ENCODE results near the gene FBXW11.
"Not testable (repeated sequence)": the region's sequence is repeated elsewhere in the genome, so short reads cannot be mapped to it uniquely, and the experiment has no call there.

The FBXW11 gene

DNA sequence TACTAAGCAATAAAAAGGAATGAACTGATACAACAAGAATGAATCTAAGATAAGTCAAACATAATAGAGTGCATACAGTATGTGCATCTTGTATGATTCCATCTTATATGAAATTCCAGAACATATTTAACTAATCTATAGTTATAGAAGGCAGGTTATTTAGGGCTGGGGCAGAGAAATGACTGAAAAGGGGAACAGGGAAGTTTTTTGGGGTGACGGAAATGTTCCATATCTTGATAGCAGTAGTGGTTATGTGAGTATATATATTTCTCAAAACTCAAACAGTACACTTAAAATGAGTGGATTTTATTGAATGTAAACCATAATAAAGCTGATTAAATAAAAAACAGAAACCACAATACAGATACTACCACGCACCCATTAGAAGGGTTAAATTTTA is 24.6 kb downstream of the FBXW11 start:
- no peak for DNase-seq (ENCODE audit: low spot score)

DNA sequence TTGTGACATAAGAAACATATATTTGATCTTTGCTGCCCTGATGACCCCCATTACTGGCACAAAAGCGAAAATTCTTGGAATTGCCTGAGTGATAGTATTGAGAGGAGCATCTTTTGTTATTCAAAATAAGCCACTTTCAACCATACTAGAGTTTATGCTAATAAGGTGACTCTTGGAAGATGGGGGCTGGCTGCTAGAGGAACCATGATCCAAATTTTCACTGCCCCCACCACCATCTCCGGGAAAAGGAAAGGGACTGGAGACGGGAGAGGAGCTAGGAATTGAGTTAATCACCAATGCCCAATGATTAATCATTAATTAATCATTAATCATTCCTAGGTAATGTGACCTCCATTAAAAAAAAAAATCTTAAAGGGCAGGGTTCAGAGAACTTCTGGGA is 25.6 kb downstream of the FBXW11 start:
- no peak for DNase-seq (ENCODE audit: low spot score)

DNA sequence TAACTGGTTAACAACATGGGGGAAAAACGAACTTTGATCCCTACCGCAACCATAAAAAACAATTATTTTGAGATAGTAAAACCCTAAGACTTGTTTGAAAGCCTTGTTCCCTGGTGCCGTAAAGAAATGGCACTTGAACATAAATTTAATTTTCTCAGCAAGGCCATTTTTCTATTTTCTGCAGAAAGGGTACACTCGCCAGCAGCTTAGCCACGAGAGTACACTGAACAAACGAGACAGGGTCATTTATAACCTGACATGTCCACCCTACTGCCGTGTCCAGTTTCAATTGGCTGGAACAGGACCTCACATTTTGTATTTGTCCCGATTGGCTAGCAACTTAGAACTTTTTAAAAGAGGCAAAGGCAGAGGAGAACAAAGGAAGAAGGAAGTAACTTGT is 26.8 kb downstream of the FBXW11 start:
- DNase-seq (ENCODE audit: low spot score): no peak

DNA sequence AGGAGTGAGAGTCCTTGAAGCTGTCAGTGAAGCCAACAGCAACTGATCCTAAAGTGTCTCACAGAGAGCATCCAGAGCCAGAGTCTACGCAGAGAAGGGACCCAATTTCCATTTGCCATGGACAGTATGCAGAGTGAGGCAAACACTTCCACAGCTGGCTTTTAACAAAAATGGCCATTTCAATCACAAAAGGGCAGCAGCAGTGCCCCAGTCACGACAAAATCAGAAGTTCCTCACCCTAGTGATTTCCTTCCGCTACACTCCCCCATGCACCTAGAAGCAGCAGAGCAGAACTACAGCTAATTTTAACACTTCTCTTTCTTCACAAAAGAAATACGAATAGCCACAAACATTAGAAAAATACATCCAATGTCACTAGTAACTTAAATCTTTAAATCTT is 27.9 kb downstream of the FBXW11 start:
- no peak for DNase-seq (ENCODE audit: low spot score)

DNA sequence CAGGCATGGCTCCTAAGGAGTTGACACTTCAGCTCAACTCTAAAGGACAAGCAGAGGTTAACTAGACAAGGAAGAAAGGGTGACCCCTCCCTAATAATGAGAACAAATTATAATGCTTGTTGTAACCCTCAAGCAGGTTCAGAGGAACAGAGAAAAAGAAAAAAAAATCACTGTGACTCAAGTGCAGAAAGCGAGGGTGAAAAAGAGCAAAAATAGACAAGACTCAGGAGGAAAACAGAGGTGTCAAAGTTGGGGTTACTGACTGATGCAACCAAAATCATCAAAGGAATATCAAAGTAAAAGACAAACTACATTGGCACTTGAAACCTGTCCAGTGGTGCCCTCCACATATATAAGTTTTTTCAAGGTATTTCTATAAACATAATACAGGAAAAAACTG is 28.4 kb downstream of the FBXW11 start:
- DNase-seq (ENCODE audit: low spot score): no peak

DNA sequence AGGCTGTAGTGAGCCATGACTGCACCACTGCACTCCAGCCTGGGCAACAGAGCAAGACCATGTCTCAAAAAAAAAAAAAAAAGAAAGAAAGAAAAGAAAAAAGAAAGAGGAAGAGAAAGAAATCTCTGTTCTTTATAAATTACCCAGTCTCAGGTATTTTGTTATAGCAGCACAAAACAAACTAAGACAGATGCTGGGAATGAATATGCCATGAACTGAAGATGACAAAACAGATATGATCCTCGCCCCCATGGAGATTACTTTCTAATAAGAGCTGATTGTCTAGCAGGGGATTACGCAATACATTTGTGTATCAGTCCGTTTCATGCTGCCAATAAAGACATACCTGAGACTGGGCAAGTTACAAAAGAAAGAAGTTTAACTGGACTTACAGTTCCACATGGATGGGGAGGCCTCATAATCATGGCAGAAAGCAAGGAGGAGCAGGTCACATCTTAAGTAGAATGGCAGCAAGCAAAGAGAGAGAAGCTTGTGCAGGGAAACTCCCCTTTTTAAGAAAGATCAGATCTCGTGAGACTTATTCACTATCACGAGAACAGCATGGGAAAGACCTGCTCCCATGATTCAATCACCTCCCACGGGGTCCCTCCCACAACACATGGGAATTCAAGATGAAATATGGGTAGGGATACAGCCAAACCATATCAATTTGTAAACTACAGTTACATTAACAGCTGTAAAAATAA is 29.0 kb downstream of the FBXW11 start:
- not testable (repeated sequence) for DNase-seq (ENCODE audit: low spot score)

DNA sequence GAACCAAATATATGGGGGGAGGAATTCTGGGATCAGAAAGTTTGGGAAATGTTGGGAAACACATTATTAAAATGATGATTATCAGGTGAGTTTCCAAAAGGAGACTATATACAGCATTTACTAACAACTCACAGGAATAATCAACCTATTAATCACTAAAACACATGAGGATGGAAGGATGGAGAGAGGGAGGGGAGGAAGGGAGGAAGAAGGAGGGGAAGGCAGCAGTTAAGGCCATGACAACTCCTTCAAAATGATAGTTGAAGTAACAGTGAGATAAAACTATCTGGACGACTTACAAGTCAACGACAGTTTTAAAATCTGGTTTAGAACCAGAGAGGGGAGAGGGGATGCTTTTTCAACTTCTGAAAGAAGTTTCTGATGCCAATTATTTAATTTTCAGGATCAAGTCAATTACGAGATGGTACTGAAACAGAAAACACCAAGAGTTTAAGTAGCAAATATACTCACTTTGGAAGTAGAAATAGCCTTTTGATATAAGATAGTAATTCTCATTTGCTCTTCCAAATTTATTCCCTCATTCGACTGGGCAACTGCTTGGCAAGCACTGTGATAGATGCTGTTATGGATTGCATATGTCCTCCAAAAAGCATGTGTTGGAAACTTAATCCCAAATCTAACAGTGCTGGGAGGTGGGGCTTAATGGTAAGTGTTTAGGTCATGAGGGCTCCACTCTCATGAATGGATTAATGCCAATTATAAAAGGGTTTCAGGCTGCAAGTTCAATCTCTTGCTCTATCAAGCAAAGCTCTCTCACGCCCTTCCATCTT is 30.4 kb downstream of the FBXW11 start:
- no peak for DNase-seq (ENCODE audit: low spot score)

DNA sequence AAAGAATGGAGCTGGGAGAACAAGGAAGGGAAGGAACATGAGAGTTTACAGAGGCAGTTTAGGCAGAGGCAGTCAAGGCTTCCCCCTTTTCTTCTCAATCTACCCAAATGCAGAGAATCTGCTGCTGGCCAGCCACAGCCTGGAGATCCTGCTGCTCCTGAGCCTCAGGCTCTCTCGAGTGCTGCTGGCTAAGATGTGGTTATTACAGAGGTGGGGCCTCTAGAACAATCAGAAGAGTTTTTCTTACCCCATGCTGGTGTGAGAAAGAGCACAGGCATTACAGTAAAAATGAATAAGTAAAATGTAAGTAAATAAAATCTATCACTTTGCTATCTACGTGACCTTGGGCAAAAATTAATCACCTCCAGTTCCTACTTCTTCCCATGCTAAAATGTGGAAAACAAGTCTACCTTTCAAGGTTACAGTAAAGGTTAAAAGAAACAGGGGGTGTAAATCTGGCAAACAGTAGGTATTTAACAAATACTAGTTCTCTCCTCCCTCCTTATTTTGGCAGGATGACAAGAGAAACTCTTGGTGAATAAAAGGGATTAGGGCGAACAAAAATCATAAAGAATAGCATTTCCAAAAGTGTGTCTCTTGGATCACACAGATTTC is 31.1 kb downstream of the FBXW11 start:
- DNase-seq (ENCODE audit: low spot score): no peak

DNA sequence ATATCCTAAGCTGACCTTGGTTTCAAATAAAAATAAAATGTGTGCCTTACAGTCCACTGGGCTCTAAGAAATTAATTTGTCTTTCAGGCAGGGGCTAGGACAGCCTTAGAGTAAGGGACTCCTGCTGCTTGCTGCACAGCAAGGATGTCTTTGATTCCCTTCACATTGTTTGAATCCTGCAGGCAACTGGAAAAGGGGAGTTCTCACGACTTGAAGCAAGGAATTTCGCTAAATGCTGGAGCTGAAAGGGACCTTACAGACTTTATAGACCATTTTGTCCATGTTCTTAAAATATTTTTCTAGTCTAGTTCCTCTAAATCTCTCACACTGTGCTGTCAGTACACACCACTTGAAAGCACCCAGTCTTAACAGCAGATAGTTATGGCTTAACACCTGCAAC is 35.6 kb downstream of the FBXW11 start:
- DNase-seq (ENCODE audit: low spot score): no peak

DNA sequence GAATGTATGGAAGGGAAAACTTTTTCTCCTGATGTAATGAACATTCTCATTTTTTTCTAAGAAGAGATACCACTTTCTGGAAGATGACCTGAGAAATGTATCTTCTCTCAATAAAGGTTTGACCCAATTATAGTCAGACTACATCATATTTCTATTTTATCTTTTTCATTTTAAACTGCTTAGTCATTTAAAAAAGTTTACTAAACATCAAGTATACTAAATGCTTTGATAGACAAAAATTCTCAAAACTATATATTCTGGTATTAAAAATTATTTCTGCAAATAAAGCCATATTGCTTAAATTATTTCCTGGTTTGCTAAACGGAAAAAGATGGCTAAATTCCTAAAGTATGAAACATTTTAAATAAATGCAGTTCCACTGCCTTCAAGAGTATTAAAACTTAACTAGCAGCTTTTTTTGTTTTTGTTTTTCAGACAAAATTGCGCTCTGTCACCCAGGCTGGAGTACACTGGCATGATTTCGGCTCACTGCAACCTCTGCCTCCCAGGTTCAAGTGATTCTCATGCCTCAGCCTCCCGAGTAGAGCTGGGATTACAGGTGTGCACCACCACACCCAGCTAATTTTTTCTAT is 37.1 kb downstream of the FBXW11 start:
- DNase-seq (ENCODE audit: low spot score): no peak

DNA sequence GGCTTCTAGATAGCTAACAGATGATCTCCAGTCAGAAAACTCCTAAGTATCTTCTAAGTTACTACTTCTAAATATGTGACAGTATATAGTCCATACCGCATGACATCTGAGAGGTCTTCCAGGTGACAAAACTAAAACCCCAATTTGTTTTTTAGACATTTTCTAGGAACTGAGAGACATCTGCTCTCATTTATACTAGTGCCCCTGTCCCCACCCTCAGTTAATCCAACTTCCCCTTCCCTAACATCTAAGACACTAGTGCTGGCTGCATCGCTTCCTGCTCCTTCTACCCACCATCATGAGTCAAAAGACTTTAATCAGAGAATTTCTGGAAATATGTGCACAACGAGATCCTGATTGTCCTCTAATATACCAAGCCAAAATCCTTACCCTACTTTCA is 37.9 kb downstream of the FBXW11 start:
- no peak for DNase-seq (ENCODE audit: low spot score)

DNA sequence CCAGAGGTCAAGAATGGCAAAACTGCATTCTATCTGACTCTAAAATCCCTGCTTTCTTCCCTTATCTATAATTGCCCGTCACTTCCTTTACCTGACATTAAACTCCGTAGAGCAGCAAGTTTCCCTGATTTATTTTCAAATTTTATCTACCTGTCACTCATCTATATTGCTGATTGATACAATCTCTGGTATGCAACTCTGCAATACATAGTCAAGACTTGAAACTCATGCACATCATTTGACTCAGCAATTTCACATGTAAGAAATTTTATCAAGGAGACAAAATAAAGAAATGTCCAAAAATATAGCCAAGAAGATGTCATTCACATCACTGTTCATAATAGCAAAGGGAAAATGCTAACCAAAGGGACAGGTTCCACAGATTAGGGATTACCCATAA is 39.5 kb downstream of the FBXW11 start:
- DNase-seq (ENCODE audit: low spot score): no peak

DNA sequence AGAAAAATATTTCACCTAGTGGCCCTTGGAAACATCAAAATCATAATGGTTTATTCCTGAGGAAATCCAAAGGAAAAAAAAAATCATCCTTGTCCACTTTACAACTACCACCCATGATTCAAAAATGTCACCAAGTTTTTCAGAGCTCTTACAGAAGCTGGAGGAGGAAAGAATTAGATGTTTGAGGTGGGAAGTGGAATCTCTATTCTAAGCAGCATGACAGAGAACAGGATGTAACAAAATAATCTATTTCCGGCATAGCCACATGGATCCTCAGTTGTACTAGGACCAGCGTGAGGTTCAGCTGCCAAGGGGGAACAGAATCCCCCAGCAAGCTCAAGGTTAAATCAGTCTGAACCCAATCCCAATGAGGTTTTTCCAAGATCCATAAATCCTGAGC is 40.2 kb downstream of the FBXW11 start:
- DNase-seq (ENCODE audit: low spot score): no peak

DNA sequence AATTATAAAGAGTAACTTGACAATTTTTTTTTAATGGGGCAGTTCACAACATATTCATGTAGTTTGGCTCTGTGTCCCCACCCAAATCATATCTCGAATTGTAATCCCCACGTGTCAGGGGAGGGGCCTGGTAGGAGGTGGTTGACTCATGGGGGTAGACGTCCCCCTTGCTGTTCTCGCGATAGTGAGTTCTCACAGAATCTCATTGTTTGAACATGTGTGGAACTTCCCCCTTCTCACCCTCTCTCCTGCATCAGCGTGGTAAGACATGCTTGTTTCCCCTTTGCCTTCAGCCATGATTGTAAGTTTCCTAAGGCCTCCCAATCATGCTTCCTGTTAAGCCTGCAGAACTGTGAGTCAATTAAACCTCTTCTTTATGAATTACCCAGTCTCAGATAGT is 40.7 kb downstream of the FBXW11 start:
- DNase-seq (ENCODE audit: low spot score): no peak

DNA sequence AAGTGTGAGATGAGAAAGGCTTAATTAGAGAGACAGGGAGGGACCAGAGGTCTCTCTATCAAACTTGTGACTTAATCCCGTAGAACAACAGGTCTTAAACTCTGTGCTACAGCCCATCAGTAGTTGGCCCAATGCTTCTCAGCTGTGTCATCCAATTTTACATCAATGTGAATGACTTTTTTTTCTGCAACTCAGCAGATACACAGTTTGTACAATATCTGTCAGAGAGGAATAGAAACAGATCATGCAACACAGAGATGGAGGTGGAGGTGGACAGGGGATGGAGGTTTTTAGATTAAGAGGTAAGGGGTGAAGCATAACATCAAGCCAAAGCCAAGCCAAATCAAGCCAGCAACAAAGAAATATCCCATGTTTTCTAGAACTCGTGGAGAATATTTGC is 43.0 kb downstream of the FBXW11 start:
- DNase-seq (ENCODE audit: low spot score): no peak

DNA sequence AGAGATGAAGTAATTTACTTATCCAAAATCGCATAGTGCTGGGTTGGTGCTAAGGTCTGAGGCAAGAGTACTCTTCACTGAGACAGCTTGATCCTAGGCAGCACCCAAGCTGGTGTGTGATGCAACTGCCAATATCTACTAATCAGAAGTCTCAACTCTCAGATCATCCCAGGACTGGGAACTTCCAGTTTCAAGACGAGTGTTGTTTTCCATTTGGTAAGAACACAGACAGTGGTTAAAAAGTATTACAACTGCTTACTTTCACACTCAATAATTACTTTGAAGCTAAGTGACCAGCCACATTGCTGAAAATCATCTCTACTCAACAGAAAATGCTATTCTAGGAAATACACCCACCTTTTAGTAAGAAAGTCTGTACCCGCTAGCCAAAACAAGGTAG is 45.3 kb downstream of the FBXW11 start:
- no peak for DNase-seq (ENCODE audit: low spot score)

DNA sequence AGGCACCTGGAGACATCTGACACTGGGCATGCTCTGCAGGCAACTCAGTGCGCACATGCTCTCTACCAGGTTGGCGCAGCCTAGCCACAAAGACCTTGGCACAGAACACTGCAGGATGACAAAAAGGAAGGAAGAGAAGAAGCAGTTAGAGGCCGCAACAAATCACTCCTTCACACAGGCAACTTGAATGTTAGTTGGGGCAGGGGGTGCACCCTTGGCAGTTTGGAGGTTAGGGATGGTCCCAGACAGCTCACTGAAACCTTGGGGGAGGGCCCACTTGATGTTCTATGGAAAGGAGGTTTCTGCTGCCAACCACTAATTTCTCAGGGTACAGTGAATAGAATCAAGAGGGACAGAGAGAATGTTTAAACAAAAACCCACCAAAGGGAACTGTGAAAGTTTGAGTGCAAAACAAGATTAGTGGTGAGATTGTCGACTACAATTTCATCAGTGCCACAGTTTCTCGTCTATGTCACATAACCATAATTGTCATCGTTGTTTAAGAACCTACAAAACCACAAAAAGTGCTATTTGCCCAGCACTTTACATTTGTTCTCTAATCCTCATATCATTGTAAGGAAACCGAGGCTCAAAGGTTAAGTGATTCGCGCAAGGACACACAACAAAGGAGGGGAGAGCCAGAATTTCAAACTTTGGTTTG is 48.7 kb downstream of the FBXW11 start:
- no peak for DNase-seq (ENCODE audit: low spot score)

DNA sequence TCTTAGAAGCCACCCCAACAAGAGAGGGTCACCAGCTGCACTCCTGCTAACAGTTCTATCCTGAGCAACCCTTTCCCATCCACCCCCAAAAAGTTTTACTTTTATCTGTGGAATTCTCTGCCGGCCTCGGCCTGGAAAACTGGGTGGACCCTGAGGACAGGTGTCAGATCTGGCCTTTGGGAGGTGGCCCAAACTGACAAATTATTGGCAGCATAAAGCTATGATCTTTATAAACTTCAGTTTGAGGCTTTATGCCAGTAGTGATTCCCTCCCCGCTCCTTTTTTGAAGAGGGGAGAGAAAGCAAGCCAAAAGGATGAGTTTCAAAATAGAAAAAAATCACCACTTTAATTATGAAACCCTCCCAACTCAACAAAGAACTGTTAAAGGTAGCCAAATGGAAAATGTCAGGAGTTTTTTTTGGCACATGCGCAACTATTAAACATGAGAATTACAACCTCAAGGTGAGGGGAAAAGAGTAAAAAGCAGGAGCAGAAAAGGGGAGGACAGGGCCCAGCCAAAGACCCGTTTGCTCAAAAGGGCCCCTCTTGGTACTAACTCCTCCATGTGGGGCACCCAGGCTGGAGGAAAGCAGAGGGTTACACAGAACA is 49.4 kb downstream of the FBXW11 start:
- no peak for DNase-seq (ENCODE audit: low spot score)

DNA sequence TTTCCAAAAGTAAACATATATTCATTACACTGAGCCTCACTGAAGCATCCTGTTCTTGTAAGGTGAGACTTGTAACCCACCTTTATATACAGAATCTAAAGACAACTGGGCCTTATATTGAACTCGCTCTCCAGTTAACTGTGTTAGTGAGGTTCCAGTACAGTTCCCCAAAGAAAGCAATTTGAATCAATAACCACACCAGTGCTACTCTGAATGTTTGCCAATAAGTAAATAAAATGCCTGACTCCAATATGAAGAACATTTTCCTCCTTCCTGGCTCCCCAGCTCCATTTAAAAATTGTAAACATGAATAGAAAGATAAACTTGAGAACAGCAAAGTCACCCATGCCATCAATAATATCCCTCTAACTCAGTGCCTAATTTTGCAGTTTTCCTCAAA is 50.1 kb downstream of the FBXW11 start:
- no peak for DNase-seq (ENCODE audit: low spot score)

DNA sequence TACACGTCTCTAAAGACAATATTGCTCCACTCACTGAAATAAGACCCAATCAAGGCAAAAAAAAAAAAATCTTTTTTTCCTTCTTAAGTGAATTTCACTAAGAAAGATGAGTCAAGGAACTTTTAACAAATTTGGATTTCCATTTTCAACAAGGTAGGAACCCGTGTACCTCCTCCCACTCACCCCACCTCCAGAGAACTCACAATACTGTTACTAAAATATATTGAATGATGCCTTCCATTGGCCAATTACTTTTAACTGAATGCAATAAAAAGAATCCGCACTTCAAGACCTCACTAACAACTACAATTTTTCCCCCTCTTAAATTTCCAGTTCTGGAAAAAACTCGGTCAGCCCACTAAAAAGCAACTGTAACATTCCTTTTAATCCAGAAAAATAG is 50.7 kb downstream of the FBXW11 start:
- DNase-seq (ENCODE audit: low spot score): no peak

DNA sequence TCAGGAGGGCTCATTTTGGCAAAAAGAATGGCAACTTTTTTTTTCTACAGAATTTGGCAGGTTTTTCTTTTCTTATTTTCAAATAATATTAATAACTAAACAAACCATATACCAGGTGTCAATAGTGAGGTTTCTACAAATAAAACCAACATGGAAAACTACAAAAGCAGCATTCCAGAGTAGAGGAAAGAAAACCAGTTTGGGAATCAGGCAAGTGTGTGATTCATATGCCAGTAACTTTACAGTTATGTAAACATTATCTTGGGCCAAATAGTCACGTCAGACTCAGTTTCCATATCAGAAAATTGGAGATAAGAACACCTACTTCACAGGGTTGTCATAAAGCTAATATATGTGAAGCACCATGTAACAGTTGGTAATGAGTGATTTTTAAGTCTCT is 51.7 kb downstream of the FBXW11 start:
- DNase-seq (ENCODE audit: low spot score): no peak
